Activated B cell treated with CpG ODN at 0.5 μM for 24 hours (primary cell): Measurements from ENCODE around the gene CDK19. TPM values are rescaled to one million over a fixed set of nuclear protein-coding genes. Genes with fewer than 3 reads are reported as not detected.

Experiments
- ATAC-seq: fragments of 200-7000 bp; cut with Tn5 transposase; one replicate; pipeline ENCODE4 v1.10.0; 2021; ENCODE audit warnings: low read depth, mild to moderate bottlenecking, moderate library complexity
- CTCF ChIA-PET: fragments of 350-600 bp; sonication (Branson Sonifier 250); formaldehyde crosslinking; loops from one replicate; lab custom pipeline; 2021; ENCODE audit warnings: antibody characterized with exemption; lab: Charles Lee
- POLR2A ChIA-PET: fragments of 350-600 bp; sonication (Branson Sonifier 250); formaldehyde crosslinking; loops from one replicate; lab custom pipeline; 2021; ENCODE audit warnings: antibody characterized with exemption; lab: Charles Lee
- DNase-seq: peaks from one replicate; pipeline ENCODE4 v3.0.0; 2022
- H3K27ac Mint-ChIP-seq: one replicate; pipeline ENCODE4 v1.8.0; 2020; ENCODE audit warnings: mixed read lengths
- H3K27me3 Mint-ChIP-seq: one replicate; pipeline ENCODE4 v1.8.0; 2021; ENCODE audit warnings: mixed read lengths
- H3K36me3 Mint-ChIP-seq: one replicate; pipeline ENCODE4 v1.8.0; 2021; ENCODE audit warnings: low read depth, mixed read lengths
- H3K4me1 Mint-ChIP-seq: one replicate; pipeline ENCODE4 v1.8.0; 2021; ENCODE audit warnings: mixed read lengths
- H3K4me3 Mint-ChIP-seq: one replicate; pipeline ENCODE4 v1.8.0; 2020; ENCODE audit warnings: mild to moderate bottlenecking, mixed read lengths
- H3K9me3 Mint-ChIP-seq: one replicate; pipeline ENCODE4 v1.8.0; 2020; ENCODE audit warnings: mixed read lengths
- intact Hi-C: fragments of 100-400 bp; cut with micrococcal nuclease; formaldehyde crosslinking; loops from one replicate; pipeline ENCODE4 v1.15.1; 2024
- total RNA-seq: library from RNA; stranded (reverse); gene quantifications from 2 replicates; pipeline ENCODE4 v1.2.3, GENCODE V29; 2022
- TF ChIP-seq, protein P1 (sequence below): fragments of 200-600 bp; IDR thresholded peaks from one replicate; pipeline ENCODE4 v1.8.0; 2022; ENCODE audit warnings: antibody characterized with exemption, mild to moderate bottlenecking

Gene CDK19
- total RNA-seq, 1 donor from 2014 or later, result 31.1 TPM

DNA sequence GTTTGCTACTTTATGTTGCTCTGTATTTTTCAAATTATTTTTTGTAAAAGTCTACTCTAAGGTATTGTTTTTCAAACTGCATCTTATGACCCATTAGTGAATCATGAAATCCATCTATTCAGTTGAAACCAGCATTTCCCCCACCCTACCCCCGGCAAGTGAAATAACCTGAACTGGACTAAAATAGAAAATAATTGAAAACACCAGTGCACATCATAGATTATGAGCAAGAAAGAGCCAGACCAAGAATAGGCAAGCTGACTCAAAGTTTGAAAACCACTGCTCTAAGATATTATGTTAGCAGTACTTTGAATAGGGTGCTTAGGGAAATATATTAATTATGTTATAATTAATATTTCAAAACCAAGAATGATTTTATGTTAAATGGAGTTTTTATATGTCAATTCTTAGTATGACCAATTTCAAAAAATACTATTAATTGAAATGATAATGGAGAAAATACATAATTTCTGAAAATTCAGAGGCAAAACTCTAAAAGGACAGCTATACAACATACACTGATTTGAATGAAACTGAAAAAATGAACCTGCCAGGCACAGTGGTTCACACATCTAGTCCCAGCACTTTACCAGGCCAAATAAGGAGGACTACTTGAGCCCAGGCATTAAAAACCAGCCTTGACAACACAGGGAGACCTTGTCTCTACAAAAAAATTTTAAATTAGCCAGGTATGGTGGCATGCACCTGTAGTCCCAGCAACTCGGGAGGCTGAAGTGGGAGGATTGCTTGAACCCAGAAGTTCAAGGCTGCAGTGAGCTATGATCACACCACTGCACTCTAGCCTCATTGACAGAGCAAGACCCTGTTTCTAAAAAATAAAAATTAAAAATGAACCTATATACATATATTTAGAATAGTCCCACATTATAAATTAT lies 112.0 kb downstream of the CDK19 start:
- intact Hi-C loops, result no loop called here
- CTCF ChIA-PET, result no interaction called here
- Mint-ChIP-seq H3K4me3 (no peak overlapping the region), H3K4me1 (peaks cover 7% of the 10 kb centered on the region), H3K9me3 (no peaks in the 10 kb centered on the region), H3K27me3 (no peaks in the 10 kb centered on the region), H3K27ac (no peak overlapping the region), H3K36me3 (peaks cover 13% of the 10 kb centered on the region)
- ATAC-seq (no peak), DNase-seq (no peak)
- POLR2A ChIA-PET, result interaction anchor here (1.8 kb wide), 1 partner anchor 171 kb away, joined by 3 read pairs; no protein-coding TSS in a partner anchor
- TF ChIP-seq, protein P1, sequence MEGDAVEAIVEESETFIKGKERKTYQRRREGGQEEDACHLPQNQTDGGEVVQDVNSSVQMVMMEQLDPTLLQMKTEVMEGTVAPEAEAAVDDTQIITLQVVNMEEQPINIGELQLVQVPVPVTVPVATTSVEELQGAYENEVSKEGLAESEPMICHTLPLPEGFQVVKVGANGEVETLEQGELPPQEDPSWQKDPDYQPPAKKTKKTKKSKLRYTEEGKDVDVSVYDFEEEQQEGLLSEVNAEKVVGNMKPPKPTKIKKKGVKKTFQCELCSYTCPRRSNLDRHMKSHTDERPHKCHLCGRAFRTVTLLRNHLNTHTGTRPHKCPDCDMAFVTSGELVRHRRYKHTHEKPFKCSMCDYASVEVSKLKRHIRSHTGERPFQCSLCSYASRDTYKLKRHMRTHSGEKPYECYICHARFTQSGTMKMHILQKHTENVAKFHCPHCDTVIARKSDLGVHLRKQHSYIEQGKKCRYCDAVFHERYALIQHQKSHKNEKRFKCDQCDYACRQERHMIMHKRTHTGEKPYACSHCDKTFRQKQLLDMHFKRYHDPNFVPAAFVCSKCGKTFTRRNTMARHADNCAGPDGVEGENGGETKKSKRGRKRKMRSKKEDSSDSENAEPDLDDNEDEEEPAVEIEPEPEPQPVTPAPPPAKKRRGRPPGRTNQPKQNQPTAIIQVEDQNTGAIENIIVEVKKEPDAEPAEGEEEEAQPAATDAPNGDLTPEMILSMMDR, result no peak

DNA sequence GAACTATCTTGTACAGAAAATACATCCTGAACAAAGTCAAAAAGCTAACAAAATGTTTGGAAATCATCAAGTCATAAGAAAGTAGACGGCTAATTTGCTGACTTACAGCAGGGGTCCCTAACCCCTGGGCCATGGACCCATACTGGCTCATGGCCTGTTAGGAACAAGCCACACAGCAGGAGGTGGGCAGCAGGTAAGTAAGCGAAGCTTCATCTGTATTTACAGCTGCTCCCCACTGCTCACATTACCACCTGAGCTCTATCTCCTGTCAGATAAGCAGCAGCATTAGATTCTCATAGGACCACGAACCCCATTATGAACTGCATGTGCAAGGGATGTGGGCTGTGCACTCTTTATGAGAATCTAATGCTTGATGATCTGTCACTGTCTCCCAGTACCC lies 115.5 kb downstream of the CDK19 start:
- ChIA-PET POLR2A (no interaction called here), CTCF (no interaction called here)
- TF ChIP-seq, protein P1, result no peak
- Mint-ChIP-seq H3K4me1 (peaks cover 6% of the 10 kb centered on the region), H3K9me3 (no peaks in the 10 kb centered on the region), H3K27me3 (no peaks in the 10 kb centered on the region), H3K27ac (no peak overlapping the region), H3K4me3 (no peak overlapping the region), H3K36me3 (peaks cover 19% of the 10 kb centered on the region)
- DNase-seq (no peak), ATAC-seq (no peak)
- intact Hi-C loops, result no loop called here

DNA sequence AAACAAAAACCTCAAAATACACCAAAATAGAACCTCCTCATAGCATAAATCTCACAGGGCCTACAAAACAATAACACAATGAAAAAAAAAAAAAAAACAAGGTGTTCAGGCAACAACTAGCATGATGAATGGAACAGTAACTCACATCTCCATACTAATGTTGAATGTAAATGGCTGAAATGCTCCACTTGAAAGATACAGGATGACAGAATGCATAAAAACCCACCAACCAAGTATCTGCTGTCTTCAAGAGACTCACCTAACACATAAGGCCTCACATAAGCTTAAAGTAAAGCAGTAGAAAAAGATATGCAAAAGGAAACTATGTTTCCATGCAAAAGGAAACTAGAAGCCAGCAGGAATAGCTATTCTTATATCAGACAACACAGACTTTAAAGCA lies 121.3 kb downstream of the CDK19 start:
- H3K27me3 Mint-ChIP-seq, result no peaks in the 10 kb centered on the region
- intact Hi-C loops, result no loop called here
- H3K4me1 Mint-ChIP-seq, result peaks cover 18% of the 10 kb centered on the region
- DNase-seq, result no peak
- H3K27ac Mint-ChIP-seq, result no peak overlapping the region
- H3K36me3 Mint-ChIP-seq, result peaks cover 25% of the 10 kb centered on the region
- ChIA-PET CTCF (no interaction called here), POLR2A (no interaction called here)
- ATAC-seq, result no peak
- peaks cover 2% of the 10 kb centered on the region for H3K9me3 Mint-ChIP-seq
- TF ChIP-seq, protein P1, result no peak
- H3K4me3 Mint-ChIP-seq, result no peak overlapping the region

DNA sequence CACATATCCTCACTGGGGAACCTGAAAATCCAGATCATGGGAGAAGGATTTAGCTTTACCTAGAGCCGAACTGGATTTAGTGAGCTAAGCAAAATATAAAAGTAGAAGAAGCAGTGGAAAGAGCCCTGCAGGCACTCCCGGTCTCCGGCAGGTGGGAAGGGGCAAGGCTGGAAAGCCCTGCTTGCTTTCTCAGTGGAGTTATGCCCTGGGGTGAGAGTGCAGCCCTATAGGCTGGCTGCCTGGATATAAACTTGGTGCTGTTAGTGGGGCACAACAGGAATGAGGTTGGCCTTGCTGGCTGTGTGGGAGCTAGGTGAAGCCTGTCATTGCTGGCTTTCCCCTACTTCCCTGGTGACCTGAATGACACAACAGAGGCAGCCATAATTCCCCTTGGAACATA lies 122.0 kb downstream of the CDK19 start:
- H3K9me3 Mint-ChIP-seq, result peaks cover 2% of the 10 kb centered on the region
- H3K27me3 Mint-ChIP-seq, result no peaks in the 10 kb centered on the region
- POLR2A ChIA-PET, result no interaction called here
- H3K4me3 Mint-ChIP-seq, result no peak overlapping the region
- TF ChIP-seq, protein P1, result no peak
- peaks cover 23% of the 10 kb centered on the region for H3K36me3 Mint-ChIP-seq
- H3K27ac Mint-ChIP-seq, result no peak overlapping the region
- DNase-seq, result no peak
- intact Hi-C loops, result no loop called here
- no peak for ATAC-seq
- CTCF ChIA-PET, result no interaction called here
- peaks cover 24% of the 10 kb centered on the region for H3K4me1 Mint-ChIP-seq

DNA sequence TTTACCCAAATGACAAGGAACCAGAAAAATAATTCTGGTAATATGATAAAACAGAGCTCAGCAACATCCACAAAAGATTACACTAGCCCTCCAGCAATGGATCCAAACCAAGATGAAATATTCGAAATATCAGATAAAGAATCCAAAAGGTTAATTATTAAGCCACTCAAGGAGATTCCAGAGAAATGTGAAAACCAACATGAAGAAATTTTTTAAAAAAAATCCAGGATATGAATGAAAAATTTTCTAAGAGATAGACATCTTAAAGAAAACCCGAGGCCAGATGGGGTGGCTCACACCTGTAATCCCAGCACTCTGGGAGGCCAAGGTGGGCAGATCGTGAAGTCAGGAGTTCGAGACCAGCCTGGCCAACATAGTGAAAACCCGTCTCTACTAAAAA lies 124.4 kb downstream of the CDK19 start:
- TF ChIP-seq, protein P1, result no peak
- intact Hi-C loops, result no loop called here
- ChIA-PET POLR2A (no interaction called here), CTCF (interaction anchor here (1.4 kb wide), 1 partner anchor 9 kb away, joined by 3 read pairs; no protein-coding TSS in a partner anchor)
- Mint-ChIP-seq H3K36me3 (peaks cover 13% of the 10 kb centered on the region), H3K9me3 (peaks cover 2% of the 10 kb centered on the region), H3K4me1 (peaks cover 32% of the 10 kb centered on the region), H3K4me3 (no peak overlapping the region), H3K27ac (no peak overlapping the region), H3K27me3 (no peaks in the 10 kb centered on the region)
- ATAC-seq, result no peak
- DNase-seq, result no peak
